IMR-90 (cell line): ENCODE data around the gene PCCA. TPM values are rescaled to one million over a fixed set of nuclear protein-coding genes. Genes with fewer than 3 reads are reported as not detected.

Experiments used
- ATAC-seq: fragments of 200-7000 bp; cut with Tn5 transposase; 2 replicates; pipeline ENCODE4 v1.9.1; 2020; ENCODE audit warnings: low read depth, mild to moderate bottlenecking, moderate library complexity
- BruUV-seq: library from RNA; stranded (reverse); fragments of 400-500 nt; replicated peaks from 2 replicates; lab custom pipeline; 2021; lab: Mats Ljungman, UMichigan
- CTCF ChIA-PET: fragments of 300-600 bp; formaldehyde crosslinking; extraction: SDS; loops from one replicate; lab custom pipeline; 2021; ENCODE audit warnings: antibody characterized with exemption; lab: Yijun Ruan, JAX
- POLR2A ChIA-PET: fragments of 300-600 bp; sonication (Branson Sonifier 250); formaldehyde crosslinking; loops from one replicate; lab custom pipeline; 2022; ENCODE audit warnings: antibody characterized with exemption; ENCODE audit not compliant: unreplicated experiment; lab: Charles Lee
- DNase-seq: peaks from one replicate; pipeline ENCODE4 v3.0.0; 2013
- H2AFZ ChIP-seq: replicated peaks from 2 replicates; pipeline ENCODE3; 2013; ENCODE audit warnings: low read length, mild to moderate bottlenecking; ENCODE audit not compliant: poor library complexity
- H2AK5ac ChIP-seq: 2 replicates; pipeline ENCODE4 v1.6.1; 2013; ENCODE audit warnings: low read depth, low read length, inconsistent platforms
- H2AK9ac ChIP-seq: replicated peaks from 2 replicates; pipeline ENCODE3; 2013; ENCODE audit warnings: mild to moderate bottlenecking, low read depth, low read length, moderate library complexity; ENCODE audit not compliant: poor library complexity
- H2BK120ac ChIP-seq: 2 replicates; pipeline ENCODE4 v1.6.1; 2013; ENCODE audit warnings: low read depth, low read length, inconsistent platforms
- H2BK15ac ChIP-seq: 3 replicates; pipeline ENCODE4 v1.6.1; 2013; ENCODE audit warnings: low read depth, low read length, inconsistent platforms
- H2BK20ac ChIP-seq: 2 replicates; pipeline ENCODE4 v1.6.1; 2013; ENCODE audit warnings: low read depth, mild to moderate bottlenecking, inconsistent platforms, low read length, moderate library complexity
- H2BK5ac ChIP-seq: 2 replicates; pipeline ENCODE4 v1.6.1; 2013; ENCODE audit warnings: mild to moderate bottlenecking, low read depth, low read length, inconsistent platforms; ENCODE audit not compliant: poor library complexity, severe bottlenecking
- H3K14ac ChIP-seq: replicated peaks from 2 replicates; pipeline ENCODE4 v1.6.1; 2013; ENCODE audit warnings: low read depth, low read length, inconsistent platforms
- H3K18ac ChIP-seq: 2 replicates; pipeline ENCODE4 v1.6.1; 2013; ENCODE audit warnings: low read depth, low read length, control low read depth
- H3K23ac ChIP-seq: 2 replicates; pipeline ENCODE4 v1.6.1; 2013; ENCODE audit warnings: low read depth, low read length, inconsistent platforms
- H3K27ac ChIP-seq: 2 replicates; pipeline ENCODE4 v1.5.1; 2013; ENCODE audit warnings: mild to moderate bottlenecking, control low read depth, low read length; ENCODE audit not compliant: insufficient read depth
- H3K27me3 ChIP-seq: 2 replicates; pipeline ENCODE4 v1.6.1; 2013; ENCODE audit warnings: low read length; ENCODE audit not compliant: control insufficient read depth, insufficient read depth
- H3K36me3 ChIP-seq: 2 replicates; pipeline ENCODE4 v1.6.1; 2013; ENCODE audit warnings: low read length, mixed read lengths; ENCODE audit not compliant: control insufficient read depth, insufficient read depth
- H3K4ac ChIP-seq: 2 replicates; pipeline ENCODE4 v1.6.1; 2013; ENCODE audit warnings: low read depth, low read length, inconsistent platforms
- H3K4me1 ChIP-seq: 2 replicates; pipeline ENCODE4 v1.6.1; 2013; ENCODE audit warnings: low read length, mixed read lengths; ENCODE audit not compliant: control insufficient read depth, insufficient read depth
- H3K4me2 ChIP-seq: 2 replicates; pipeline ENCODE4 v1.6.1; 2013; ENCODE audit warnings: low read depth, mild to moderate bottlenecking, control low read depth, low read length, moderate library complexity
- H3K4me3 ChIP-seq: 2 replicates; pipeline ENCODE4 v1.5.1; 2013; ENCODE audit warnings: low read depth, mild to moderate bottlenecking, control low read depth, low read length, moderate library complexity; ENCODE audit not compliant: insufficient read depth
- H3K56ac ChIP-seq: 2 replicates; pipeline ENCODE4 v1.6.1; 2013; ENCODE audit warnings: low read length, inconsistent platforms; ENCODE audit not compliant: insufficient read depth; ENCODE audit errors: extremely low read depth
- H3K79me1 ChIP-seq, 2 experiments: 2 replicates each; pipeline ENCODE4 v1.6.1; 2013; ENCODE audit warnings: low read length in 2 of 2, inconsistent platforms in 1 of 2, low read depth in 1 of 2
- H3K9ac ChIP-seq: 2 replicates; pipeline ENCODE4 v1.6.1; 2013; ENCODE audit warnings: low read depth, low read length, control low read depth
- H3K9me1 ChIP-seq: 2 replicates; pipeline ENCODE4 v1.6.1; 2013; ENCODE audit warnings: low read length, inconsistent platforms; ENCODE audit not compliant: insufficient read depth
- H3K9me3 ChIP-seq: 2 replicates; pipeline ENCODE4 v1.6.1; 2013; ENCODE audit warnings: low read length; ENCODE audit not compliant: control insufficient read depth, insufficient read depth
- H4K20me1 ChIP-seq: 2 replicates; pipeline ENCODE4 v1.6.1; 2013; ENCODE audit warnings: low read length, inconsistent platforms; ENCODE audit not compliant: insufficient read depth
- H4K5ac ChIP-seq: 2 replicates; pipeline ENCODE4 v1.6.1; 2013; ENCODE audit warnings: mild to moderate bottlenecking, low read depth, low read length, control low read depth
- H4K8ac ChIP-seq, 2 experiments: 2 replicates each; pipeline ENCODE4 v1.6.1; 2013; ENCODE audit warnings: low read depth in 2 of 2, low read length in 2 of 2, control low read depth in 1 of 2, inconsistent platforms in 1 of 2
- H4K91ac ChIP-seq: 2 replicates; pipeline ENCODE4 v1.6.1; 2013; ENCODE audit warnings: low read depth, low read length, inconsistent platforms; ENCODE audit not compliant: insufficient read depth
- BHLHE40 ChIP-seq: fragments of 150-350 bp; IDR thresholded peaks from 2 replicates; pipeline ENCODE4 v1.6.1; 2016; ENCODE audit warnings: mild to moderate bottlenecking, low read depth, low read length
- CEBPB ChIP-seq: IDR thresholded peaks from 2 replicates; pipeline ENCODE4 v1.6.1; 2012; ENCODE audit warnings: low read depth, low read length, improper control_type of control experiment
- FOS ChIP-seq: fragments of 150-350 bp; IDR thresholded peaks from 2 replicates; pipeline ENCODE4 v1.6.1; 2016; ENCODE audit warnings: low read depth, low read length
- MAFK ChIP-seq: IDR thresholded peaks from 2 replicates; pipeline ENCODE4 v1.6.1; 2012; ENCODE audit warnings: low read depth, low read length, improper control_type of control experiment
- MAZ ChIP-seq: IDR thresholded peaks from 2 replicates; pipeline ENCODE4 v1.6.1; 2012; ENCODE audit warnings: low read depth, mild to moderate bottlenecking, low read length, improper control_type of control experiment, moderate library complexity, borderline replicate concordance
- MXI1 ChIP-seq: IDR thresholded peaks from 2 replicates; pipeline ENCODE4 v1.6.1; 2012; ENCODE audit warnings: low read depth, mild to moderate bottlenecking, low read length, moderate library complexity, borderline replicate concordance
- NFE2L2 ChIP-seq: fragments of 150-350 bp; IDR thresholded peaks from 2 replicates; pipeline ENCODE4 v1.6.1; 2016; ENCODE audit warnings: low read depth, mild to moderate bottlenecking, low read length
- RAD21 ChIP-seq: IDR thresholded peaks from 2 replicates; pipeline ENCODE4 v1.6.1; 2012; ENCODE audit warnings: low read length, improper control_type of control experiment
- RCOR1 ChIP-seq: IDR thresholded peaks from 2 replicates; pipeline ENCODE4 v1.6.1; 2012; ENCODE audit warnings: mild to moderate bottlenecking, low read length, improper control_type of control experiment; ENCODE audit not compliant: insufficient replicate concordance
- RFX5 ChIP-seq: IDR thresholded peaks from 2 replicates; pipeline ENCODE4 v1.8.0; 2012; ENCODE audit warnings: low read depth, mild to moderate bottlenecking, low read length, moderate library complexity
- SMC3 ChIP-seq: fragments of 150-350 bp; IDR thresholded peaks from 2 replicates; pipeline ENCODE4 v1.6.1; 2016; ENCODE audit warnings: low read depth, mild to moderate bottlenecking, antibody characterized with exemption, low read length, moderate library complexity
- WGBS, 2 experiments: methylation state at CpG; one replicate each; pipeline versions ENCODE4 v1.1.5 to v1.1.7; 2013; ENCODE audit warnings: missing lambda C conversion rate in 2 of 2; ENCODE audit not compliant: insufficient read length in 1 of 2; ENCODE audit errors: extremely low coverage in 2 of 2; 5-methylcytosine and 5-hydroxymethylcytosine counted together
- dilution Hi-C: fragments of 300-500 bp; cut with HindIII; formaldehyde crosslinking; loops from one replicate; pipeline ENCODE4 v1.14.3; 2018; ENCODE audit warnings: low sequenced_read_pairs; ENCODE audit not compliant: unreplicated experiment
- in situ Hi-C: fragments of 300-500 bp; cut with MboI; formaldehyde crosslinking; loops from 3 replicates; pipeline ENCODE4 v1.14.3; 2019; ENCODE audit warnings: low sequenced_read_pairs, inconsistent platforms, mixed read lengths
- intact Hi-C: fragments of 100-400 bp; cut with micrococcal nuclease; formaldehyde crosslinking; loops from 2 replicates; pipeline ENCODE4 v1.10.0; 2022
- polyA plus RNA-seq, 3 experiments: library from polyadenylated mRNA; depleted of rRNA; stranded (reverse); fragments of >200 nt; gene quantifications; 2 replicates each; pipeline ENCODE4 v1.2.3, GENCODE V29; 2012; ENCODE audit warnings: low replicate concordance in 1 of 3
- total RNA-seq: library from RNA; depleted of rRNA; stranded (reverse); fragments of >200 nt; gene quantifications from 2 replicates; pipeline ENCODE4 v1.2.3, GENCODE V29; 2012
- TF ChIP-seq, protein P1 (sequence below): fragments of 150-350 bp; IDR thresholded peaks from 2 replicates; pipeline ENCODE4 v1.6.1; 2016; ENCODE audit warnings: low read depth, mild to moderate bottlenecking, low read length, moderate library complexity, borderline replicate concordance
- TF ChIP-seq, protein P2 (sequence below): fragments of 150-350 bp; IDR thresholded peaks from 2 replicates; pipeline ENCODE4 v1.6.1; 2017; ENCODE audit warnings: mild to moderate bottlenecking, antibody characterized with exemption, low read length, low read depth

PCCA gene
- total and polyA plus RNA-seq, 2 of the 4 experiments (the other 2 are of a cell fraction), result 7.6 to 24.0 TPM

DNA sequence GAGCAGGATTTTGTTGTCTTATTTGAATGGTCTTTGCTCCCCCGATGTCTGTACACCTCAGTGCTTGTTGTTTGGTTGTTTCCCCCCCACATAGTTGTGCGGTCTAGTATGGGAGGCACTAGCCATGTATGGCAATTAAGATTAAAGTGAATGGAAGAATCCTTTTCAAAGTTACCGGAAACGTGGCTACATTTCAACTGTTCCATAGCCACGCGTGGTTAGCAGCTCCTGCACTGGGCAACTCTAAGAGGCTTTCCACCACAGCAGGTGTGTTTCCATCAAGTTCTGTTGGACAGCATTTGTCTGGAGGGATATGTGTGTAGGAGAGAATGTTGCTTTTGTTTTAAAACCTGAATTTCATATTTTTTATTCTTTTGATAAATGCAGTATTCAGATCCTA lies 252.4 kb downstream of the PCCA start:
- Histone ChIP-seq H3K4ac (no peak overlapping the region), H4K5ac (no peak overlapping the region), H2AK9ac (no peak overlapping the region), H3K9me1 (no peaks in the 10 kb centered on the region; the same call in 1 of the 2 replicates), H3K14ac (no peak overlapping the region), H3K4me3 (no peak overlapping the region), H3K27me3 (no peaks in the 10 kb centered on the region), H3K4me2 (no peak overlapping the region), H3K23ac (no peak overlapping the region), H3K9ac (no peak overlapping the region), H2BK5ac (no peak overlapping the region), H2BK20ac (no peak overlapping the region), H3K79me1 (no peaks in the 10 kb centered on the region), H2BK15ac (no peak overlapping the region), H2AK5ac (no peak overlapping the region), H4K20me1 (no peaks in the 10 kb centered on the region), H3K27ac (no peak overlapping the region), H3K18ac (no peak overlapping the region), H4K91ac (no peak overlapping the region), H3K9me3 (peaks cover 3% of the 10 kb centered on the region), H4K8ac (no peak overlapping the region), H2AFZ (no peak overlapping the region), H3K4me1 (no peaks in the 10 kb centered on the region), H3K36me3 (no peaks in the 10 kb centered on the region; the same call in 1 of the 2 replicates), H2BK120ac (no peak overlapping the region), H3K56ac (no peak overlapping the region)
- in situ Hi-C loops, result no loop called here
- dilution Hi-C loops, result no loop called here
- no peak for ATAC-seq
- WGBS, 2 experiments, result 80% methylated on average over 2 of the region's 6 CpGs; no CpG with 5 or more reads in 1 of the 2 experiments
- CTCF ChIA-PET, result no interaction called here
- TF ChIP-seq, protein P1, sequence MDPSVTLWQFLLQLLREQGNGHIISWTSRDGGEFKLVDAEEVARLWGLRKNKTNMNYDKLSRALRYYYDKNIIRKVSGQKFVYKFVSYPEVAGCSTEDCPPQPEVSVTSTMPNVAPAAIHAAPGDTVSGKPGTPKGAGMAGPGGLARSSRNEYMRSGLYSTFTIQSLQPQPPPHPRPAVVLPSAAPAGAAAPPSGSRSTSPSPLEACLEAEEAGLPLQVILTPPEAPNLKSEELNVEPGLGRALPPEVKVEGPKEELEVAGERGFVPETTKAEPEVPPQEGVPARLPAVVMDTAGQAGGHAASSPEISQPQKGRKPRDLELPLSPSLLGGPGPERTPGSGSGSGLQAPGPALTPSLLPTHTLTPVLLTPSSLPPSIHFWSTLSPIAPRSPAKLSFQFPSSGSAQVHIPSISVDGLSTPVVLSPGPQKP, result no peak
- TF ChIP-seq BHLHE40 (no peak), MXI1 (no peak), MAZ (no peak), RAD21 (no peak), CEBPB (no peak), RFX5 (no peak), SMC3 (no peak), FOS (no peak), MAFK (no peak), NFE2L2 (no peak), RCOR1 (no peak)
- TF ChIP-seq, protein P2, sequence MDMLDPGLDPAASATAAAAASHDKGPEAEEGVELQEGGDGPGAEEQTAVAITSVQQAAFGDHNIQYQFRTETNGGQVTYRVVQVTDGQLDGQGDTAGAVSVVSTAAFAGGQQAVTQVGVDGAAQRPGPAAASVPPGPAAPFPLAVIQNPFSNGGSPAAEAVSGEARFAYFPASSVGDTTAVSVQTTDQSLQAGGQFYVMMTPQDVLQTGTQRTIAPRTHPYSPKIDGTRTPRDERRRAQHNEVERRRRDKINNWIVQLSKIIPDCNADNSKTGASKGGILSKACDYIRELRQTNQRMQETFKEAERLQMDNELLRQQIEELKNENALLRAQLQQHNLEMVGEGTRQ, result no peak
- no peak for DNase-seq
- BruUV-seq, result no TSS peak
- intact Hi-C loops, result loop anchor here (10.0 kb wide), 1 partner anchor 173 kb away; no protein-coding TSS in a partner anchor
- POLR2A ChIA-PET, result no interaction called here
